Hematopoietic multipotent progenitor cell treated with erythropoietin and hydrocortisone succinate and interleukin-3 and kit ligand, for 6 days (in vitro differentiated cells): ENCODE measurements around the gene TEX26.

Experiments used
- DNase-seq: peaks from one replicate; pipeline ENCODE4 v3.0.0-alpha.2; 2015

Gene TEX26

GRCh38 chr13:30932481-30933353, at the start of gene TEX26:
TSS of gene TEX26 (plus strand) at chr13:30932656. CDS start at chr13:30932716, 60 bp downstream.
- DNase-seq = no peak

GRCh38 chr13:30882996-30883766, 49.3 kb upstream of the TEX26 start:
- DNase-seq = no peak

GRCh38 chr13:30884543-30884942, 47.9 kb upstream of the TEX26 start:
- no peak for DNase-seq

GRCh38 chr13:30889196-30889690, 43.2 kb upstream of the TEX26 start:
- DNase-seq = no peak

- DNase-seq = peak; percentile 13
Measured at GRCh38 chr13:30892966-30893365, 39.5 kb upstream of the TEX26 start.

GRCh38 chr13:30895773-30896172, 36.7 kb upstream of the TEX26 start:
- no peak for DNase-seq

- no peak for DNase-seq
Measured at GRCh38 chr13:30898070-30898469, 34.4 kb upstream of the TEX26 start.

- DNase-seq = no peak
Measured at GRCh38 chr13:30898678-30899241, 33.7 kb upstream of the TEX26 start.

- no peak for DNase-seq
Measured at GRCh38 chr13:30900436-30900835, 32.0 kb upstream of the TEX26 start.

- DNase-seq = no peak
Measured at GRCh38 chr13:30900952-30901749, 31.3 kb upstream of the TEX26 start.

GRCh38 chr13:30904043-30904442, 28.4 kb upstream of the TEX26 start:
- DNase-seq = no peak

- DNase-seq = no peak
Measured at GRCh38 chr13:30905932-30906383, 26.5 kb upstream of the TEX26 start, which contains the start of gene MEDAG. TSS of gene MEDAG (plus strand) at chr13:30906271. CDS start at chr13:30906516, 245 bp downstream.

- DNase-seq = peak; percentile 18
Measured at GRCh38 chr13:30906411-30907051, 25.9 kb upstream of the TEX26 start.

GRCh38 chr13:30907121-30907861, 25.2 kb upstream of the TEX26 start:
- peak; percentile 2 for DNase-seq

GRCh38 chr13:30908416-30908980, 24.0 kb upstream of the TEX26 start:
- peak; percentile 11 for DNase-seq

GRCh38 chr13:30910676-30911075, 21.8 kb upstream of the TEX26 start:
- no peak for DNase-seq

- DNase-seq = no peak
Measured at GRCh38 chr13:30915691-30916541, 16.5 kb upstream of the TEX26 start.

GRCh38 chr13:30916991-30917390, 15.5 kb upstream of the TEX26 start:
- DNase-seq = no peak

- DNase-seq = no peak
Measured at GRCh38 chr13:30918662-30919405, 13.6 kb upstream of the TEX26 start.
